ENCODE results near the gene LAMP5.

The LAMP5 gene

DNA sequence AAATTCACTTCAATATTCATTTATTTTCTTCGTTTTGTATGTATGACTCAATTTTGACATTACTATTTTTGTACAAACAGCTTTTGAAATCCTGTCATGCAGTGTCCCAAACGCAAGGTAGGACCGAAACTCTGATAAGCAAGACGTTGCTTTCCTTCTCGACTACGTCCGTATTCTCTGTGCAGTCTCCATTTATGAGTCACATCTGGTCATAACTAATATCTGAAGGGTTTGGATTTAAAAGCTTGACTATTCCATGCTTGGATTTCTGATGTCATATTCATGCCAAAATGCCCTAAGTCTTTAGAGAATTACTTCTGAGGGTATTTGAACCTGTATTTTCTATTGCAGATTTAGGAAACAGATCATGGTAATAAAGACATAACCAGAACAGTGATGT is 37.8 kb upstream of the LAMP5 start:
- TF ChIP-seq FOXP2 (optimal IDR thresholded peaks at IDR 0.05; ENCODE audit: borderline replicate concordance, extremely low read depth, extremely low read length, insufficient read depth) (no peak), POLR2AphosphoS5 (IDR thresholded peaks at IDR 0.05; ENCODE audit: low read depth, low read length) (no peak), SIN3A (IDR thresholded peaks at IDR 0.05; ENCODE audit: borderline replicate concordance, insufficient read depth, low read length) (no peak), TAF1 (IDR thresholded peaks at IDR 0.05; ENCODE audit: borderline replicate concordance, insufficient read depth, low read length) (no peak)
- TF ChIP-seq, protein P1, sequence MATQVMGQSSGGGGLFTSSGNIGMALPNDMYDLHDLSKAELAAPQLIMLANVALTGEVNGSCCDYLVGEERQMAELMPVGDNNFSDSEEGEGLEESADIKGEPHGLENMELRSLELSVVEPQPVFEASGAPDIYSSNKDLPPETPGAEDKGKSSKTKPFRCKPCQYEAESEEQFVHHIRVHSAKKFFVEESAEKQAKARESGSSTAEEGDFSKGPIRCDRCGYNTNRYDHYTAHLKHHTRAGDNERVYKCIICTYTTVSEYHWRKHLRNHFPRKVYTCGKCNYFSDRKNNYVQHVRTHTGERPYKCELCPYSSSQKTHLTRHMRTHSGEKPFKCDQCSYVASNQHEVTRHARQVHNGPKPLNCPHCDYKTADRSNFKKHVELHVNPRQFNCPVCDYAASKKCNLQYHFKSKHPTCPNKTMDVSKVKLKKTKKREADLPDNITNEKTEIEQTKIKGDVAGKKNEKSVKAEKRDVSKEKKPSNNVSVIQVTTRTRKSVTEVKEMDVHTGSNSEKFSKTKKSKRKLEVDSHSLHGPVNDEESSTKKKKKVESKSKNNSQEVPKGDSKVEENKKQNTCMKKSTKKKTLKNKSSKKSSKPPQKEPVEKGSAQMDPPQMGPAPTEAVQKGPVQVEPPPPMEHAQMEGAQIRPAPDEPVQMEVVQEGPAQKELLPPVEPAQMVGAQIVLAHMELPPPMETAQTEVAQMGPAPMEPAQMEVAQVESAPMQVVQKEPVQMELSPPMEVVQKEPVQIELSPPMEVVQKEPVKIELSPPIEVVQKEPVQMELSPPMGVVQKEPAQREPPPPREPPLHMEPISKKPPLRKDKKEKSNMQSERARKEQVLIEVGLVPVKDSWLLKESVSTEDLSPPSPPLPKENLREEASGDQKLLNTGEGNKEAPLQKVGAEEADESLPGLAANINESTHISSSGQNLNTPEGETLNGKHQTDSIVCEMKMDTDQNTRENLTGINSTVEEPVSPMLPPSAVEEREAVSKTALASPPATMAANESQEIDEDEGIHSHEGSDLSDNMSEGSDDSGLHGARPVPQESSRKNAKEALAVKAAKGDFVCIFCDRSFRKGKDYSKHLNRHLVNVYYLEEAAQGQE (IDR thresholded peaks at IDR 0.05; ENCODE audit: insufficient read depth in 1 of 2, low read depth in 2 of 2, low read length in 2 of 2), result no peak

DNA sequence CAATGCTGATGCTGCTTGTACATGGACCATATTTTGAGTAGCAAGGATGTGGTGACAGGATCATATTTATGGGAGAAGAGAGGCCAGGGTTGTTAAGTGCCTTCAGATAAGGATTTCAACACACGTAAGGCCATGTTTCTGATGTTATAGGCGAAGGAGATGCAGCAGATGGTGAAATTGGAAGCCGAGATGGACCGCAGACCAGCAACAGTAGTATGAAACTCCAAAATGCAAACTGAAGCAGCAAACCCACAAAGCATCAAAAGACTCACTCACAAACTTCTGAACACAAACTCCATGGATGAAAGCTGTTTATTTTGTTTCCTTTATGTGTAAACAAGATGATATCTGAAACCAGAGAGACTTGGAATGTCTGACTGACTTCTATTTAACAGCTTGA is 35.6 kb upstream of the LAMP5 start:
- TF ChIP-seq FOXP2 (optimal IDR thresholded peaks at IDR 0.05; ENCODE audit: borderline replicate concordance, extremely low read depth, extremely low read length, insufficient read depth) (no peak), SIN3A (IDR thresholded peaks at IDR 0.05; ENCODE audit: borderline replicate concordance, insufficient read depth, low read length) (no peak), TAF1 (IDR thresholded peaks at IDR 0.05; ENCODE audit: borderline replicate concordance, insufficient read depth, low read length) (no peak), POLR2AphosphoS5 (IDR thresholded peaks at IDR 0.05; ENCODE audit: low read depth, low read length) (no peak)
- TF ChIP-seq, protein P1 (IDR thresholded peaks at IDR 0.05; ENCODE audit: insufficient read depth in 1 of 2, low read depth in 2 of 2, low read length in 2 of 2), result no peak

DNA sequence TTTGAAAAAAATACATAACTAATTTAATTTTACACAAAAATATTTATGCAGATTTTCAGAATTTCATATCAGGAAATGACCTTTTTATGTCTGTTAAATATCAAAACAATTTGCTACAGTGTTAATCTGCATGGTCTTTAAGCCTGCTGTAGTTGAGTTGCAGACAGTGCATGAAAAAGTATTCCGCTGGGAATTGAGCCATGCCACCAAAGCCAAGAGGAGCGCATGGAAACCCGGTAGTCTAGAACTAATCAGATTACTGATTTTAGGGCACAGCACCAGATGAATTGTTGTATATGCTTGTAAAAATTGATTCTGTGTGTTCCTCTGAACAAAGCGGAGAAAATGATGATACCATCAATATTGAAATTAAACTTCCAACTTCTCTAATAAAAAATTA is 34.3 kb upstream of the LAMP5 start:
- TF ChIP-seq SIN3A (IDR thresholded peaks at IDR 0.05; ENCODE audit: borderline replicate concordance, insufficient read depth, low read length) (no peak), TAF1 (IDR thresholded peaks at IDR 0.05; ENCODE audit: borderline replicate concordance, insufficient read depth, low read length) (no peak), POLR2AphosphoS5 (IDR thresholded peaks at IDR 0.05; ENCODE audit: low read depth, low read length) (no peak), FOXP2 (optimal IDR thresholded peaks at IDR 0.05; ENCODE audit: borderline replicate concordance, extremely low read depth, extremely low read length, insufficient read depth) (no peak)
- TF ChIP-seq, protein P1 (IDR thresholded peaks at IDR 0.05; ENCODE audit: insufficient read depth in 1 of 2, low read depth in 2 of 2, low read length in 2 of 2), result no peak

DNA sequence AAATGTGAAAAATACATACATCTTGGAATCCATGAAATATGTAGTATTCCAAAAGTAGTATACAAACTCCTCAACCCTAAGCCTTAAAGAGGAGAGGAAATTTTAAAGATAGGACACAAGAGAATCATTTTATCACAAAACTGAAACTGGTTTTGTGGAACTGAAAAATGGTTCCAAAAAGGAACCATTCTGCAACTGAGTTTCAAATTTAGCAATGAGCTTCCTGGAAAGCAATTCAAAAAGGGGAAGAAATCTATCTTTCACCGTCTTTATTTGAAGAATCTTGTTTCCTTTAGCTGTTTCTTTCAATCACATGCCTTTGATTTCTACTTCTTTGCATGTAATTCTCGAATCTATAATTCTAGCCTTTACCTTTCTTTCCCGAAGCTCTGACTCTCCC is 32.2 kb upstream of the LAMP5 start:
- no peak for TF ChIP-seq POLR2AphosphoS5 (IDR thresholded peaks at IDR 0.05; ENCODE audit: low read depth, low read length)
- TF ChIP-seq, protein P1 (IDR thresholded peaks at IDR 0.05; ENCODE audit: insufficient read depth in 1 of 2, low read depth in 2 of 2, low read length in 2 of 2), result no peak
- no peak for TF ChIP-seq FOXP2 (optimal IDR thresholded peaks at IDR 0.05; ENCODE audit: borderline replicate concordance, extremely low read depth, extremely low read length, insufficient read depth)
- no peak for TF ChIP-seq SIN3A (IDR thresholded peaks at IDR 0.05; ENCODE audit: borderline replicate concordance, insufficient read depth, low read length)
- no peak for TF ChIP-seq TAF1 (IDR thresholded peaks at IDR 0.05; ENCODE audit: borderline replicate concordance, insufficient read depth, low read length)

DNA sequence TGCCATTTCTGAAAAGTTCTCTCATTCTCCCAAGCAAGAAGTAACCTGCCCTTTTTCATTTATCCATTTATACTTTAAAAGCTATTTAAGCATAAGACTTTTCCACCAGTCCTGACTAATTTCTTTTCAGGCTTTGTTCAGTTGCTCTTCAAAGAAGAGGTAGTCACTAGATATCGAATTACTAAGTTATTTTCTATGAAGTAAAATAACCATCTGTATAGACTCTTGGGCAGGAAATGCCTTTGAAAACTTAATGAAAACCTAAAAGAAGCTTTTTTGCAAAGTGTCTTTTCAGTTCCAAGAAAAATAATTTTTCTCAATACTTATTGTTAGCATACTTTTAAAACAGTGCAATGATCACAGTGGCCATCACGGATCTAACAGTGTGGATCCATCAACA is 31.3 kb upstream of the LAMP5 start:
- TF ChIP-seq POLR2AphosphoS5 (IDR thresholded peaks at IDR 0.05; ENCODE audit: low read depth, low read length), result no peak
- no peak for TF ChIP-seq TAF1 (IDR thresholded peaks at IDR 0.05; ENCODE audit: borderline replicate concordance, insufficient read depth, low read length)
- TF ChIP-seq SIN3A (IDR thresholded peaks at IDR 0.05; ENCODE audit: borderline replicate concordance, insufficient read depth, low read length), result no peak
- no peak for TF ChIP-seq FOXP2 (optimal IDR thresholded peaks at IDR 0.05; ENCODE audit: borderline replicate concordance, extremely low read depth, extremely low read length, insufficient read depth)
- TF ChIP-seq, protein P1 (IDR thresholded peaks at IDR 0.05; ENCODE audit: insufficient read depth in 1 of 2, low read depth in 2 of 2, low read length in 2 of 2), result no peak

Measured in PFSK-1 (cell line).